22Rv1 (cell line): ENCODE data around the gene POFUT2.

ENCODE experiments used
- CTCF ChIP-seq: fragments of 450-650 bp; IDR thresholded peaks from 2 replicates; pipeline ENCODE4 v1.5.1; 2017; ENCODE audit warnings: mild to moderate bottlenecking
- ZFX ChIP-seq: fragments of 450-650 bp; IDR thresholded peaks from 2 replicates; pipeline ENCODE4 v1.6.1; 2017; ENCODE audit warnings: antibody characterized with exemption, borderline replicate concordance

DNA sequence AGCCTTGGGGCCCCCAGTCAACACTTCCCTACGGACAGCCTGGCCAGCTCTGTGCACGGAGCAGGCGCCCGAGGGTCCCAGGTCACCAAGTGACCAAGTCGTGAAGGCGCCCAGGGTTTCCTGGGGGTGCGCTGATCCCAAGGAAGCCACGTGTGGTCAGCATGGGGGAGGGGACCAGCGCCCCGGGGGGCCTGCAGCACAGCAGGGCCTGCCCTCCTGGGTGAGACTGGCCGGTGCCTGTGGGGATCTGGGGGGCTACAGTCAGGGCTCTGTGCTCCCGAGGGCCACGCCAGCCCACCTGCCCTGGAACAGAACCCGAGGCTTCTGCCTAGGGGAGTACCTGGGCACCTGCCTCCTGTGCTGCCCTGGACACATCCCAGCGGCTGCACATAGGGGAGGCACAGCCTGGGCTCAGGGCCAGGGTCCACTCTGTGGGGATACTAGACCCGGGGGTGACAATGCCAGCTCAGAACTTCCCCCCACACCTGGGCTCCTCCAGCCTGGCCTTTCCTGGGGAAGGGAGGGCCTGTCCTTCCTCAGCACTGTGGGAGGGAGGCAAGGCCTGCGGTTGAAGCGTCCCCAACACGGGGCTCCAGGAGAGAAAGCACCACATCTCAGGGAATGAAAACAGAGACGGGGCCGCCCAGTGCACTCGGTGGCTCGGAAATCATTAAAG is 6.2 kb upstream of the POFUT2 start:
- no peak for TF ChIP-seq CTCF
- TF ChIP-seq ZFX, result no peak
